NCI-H774 (cell line): Measurements from ENCODE around the gene KIAA1614.

ENCODE experiments used
- DNase-seq: peaks from one replicate; lab custom pipeline; 2025; lab: John Stamatoyannopoulos, UW

KIAA1614 gene

DNA sequence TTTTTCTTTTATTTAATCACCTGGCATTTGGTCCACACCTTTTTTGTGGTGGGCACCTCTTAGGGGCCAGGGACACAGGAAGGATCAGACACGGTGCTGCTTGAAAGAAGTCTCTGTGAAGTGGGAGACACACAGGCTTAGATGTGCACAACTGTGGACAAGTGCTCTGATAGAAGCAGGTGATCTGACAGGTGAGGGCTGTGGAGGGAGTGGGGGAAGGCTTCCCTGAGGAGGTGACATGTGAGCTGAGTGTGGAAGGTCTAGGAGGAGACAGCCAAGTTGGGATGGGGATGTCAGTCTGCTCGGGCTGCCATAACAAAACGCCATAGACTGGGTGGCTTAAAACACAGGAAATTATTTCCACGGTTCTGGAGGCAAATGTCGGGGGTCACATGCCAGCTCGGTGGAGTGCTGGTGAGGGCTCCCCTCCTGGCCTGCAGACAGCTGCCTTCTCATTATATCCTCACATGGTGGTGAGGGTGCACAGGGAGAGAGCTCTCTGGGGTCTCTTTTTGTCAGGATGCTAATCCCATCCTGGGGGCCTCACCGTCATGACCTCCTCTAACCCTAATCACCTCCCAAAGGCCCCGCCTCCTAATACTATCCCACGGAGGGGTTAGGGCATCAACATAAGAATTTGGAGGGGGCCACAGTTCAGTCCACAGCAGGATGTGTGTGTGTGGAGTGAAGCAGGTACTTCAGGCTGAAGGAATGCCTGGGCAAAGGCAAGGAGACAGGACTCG, 5.2 kb upstream of the KIAA1614 start:
- no peak for DNase-seq

DNA sequence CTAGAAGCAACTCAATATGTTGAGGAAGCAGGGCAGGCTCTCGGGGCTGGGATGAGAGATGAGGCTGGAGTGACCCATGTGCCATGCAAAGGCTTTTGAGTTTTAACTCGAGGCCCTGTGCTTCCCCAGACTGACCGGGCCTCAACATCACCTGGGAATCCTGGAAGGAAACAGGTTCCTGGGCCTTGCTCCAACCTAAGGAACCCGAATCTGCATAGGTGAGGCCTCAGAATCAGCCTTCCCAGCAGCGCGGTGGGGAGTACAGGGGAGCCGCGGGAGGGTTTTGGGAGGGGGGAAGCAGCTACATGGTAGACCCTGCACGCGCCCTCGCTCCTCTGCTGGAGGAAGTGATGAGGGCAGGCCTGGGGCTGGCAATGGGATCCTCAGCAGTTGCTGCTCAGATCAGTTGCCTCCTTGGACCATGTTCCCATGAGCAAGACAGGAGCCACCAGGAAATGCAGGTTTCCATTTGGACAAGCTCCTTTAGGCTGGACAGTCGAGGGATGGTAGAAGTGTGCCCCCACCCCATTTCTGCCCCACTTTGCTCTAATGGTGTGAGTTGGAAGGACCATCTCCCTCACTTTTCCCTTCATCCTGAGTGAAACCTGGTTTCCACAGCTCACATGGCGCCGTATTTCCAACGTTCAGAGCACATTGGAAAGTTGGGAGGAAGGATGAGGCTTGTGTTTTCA, 4.5 kb upstream of the KIAA1614 start:
- no peak for DNase-seq

GRCh38 chr1:180909005-180909414, 3.7 kb upstream of the KIAA1614 start:
- no peak for DNase-seq

DNA sequence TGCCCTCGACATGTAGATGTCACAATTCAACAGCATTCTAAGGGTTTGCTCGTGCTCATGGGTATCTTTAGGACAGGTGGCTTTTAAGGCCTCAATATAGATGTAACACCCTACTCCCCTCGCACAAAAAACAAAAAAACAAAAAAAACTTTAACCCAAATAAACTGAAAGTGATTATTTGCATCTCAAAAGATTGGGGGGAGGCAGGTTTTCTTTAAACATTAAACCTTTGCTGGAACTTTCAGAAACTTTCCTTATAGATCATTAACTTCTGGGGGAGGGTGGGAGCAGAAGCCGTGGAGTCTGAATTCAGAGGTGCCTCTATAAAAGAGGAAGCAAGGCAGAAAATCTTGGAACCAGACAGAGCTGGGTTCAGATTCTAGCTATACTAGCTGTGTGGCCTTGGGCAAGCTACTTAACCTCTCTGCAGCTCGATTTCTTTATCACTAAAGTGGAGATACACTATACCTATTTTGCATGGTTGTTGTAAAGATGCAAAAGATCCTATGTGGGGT, 3.2 kb upstream of the KIAA1614 start:
- no peak for DNase-seq

- DNase-seq: no peak
Measured at GRCh38 chr1:180911640-180912191, 981 bp upstream of the KIAA1614 start.

DNA sequence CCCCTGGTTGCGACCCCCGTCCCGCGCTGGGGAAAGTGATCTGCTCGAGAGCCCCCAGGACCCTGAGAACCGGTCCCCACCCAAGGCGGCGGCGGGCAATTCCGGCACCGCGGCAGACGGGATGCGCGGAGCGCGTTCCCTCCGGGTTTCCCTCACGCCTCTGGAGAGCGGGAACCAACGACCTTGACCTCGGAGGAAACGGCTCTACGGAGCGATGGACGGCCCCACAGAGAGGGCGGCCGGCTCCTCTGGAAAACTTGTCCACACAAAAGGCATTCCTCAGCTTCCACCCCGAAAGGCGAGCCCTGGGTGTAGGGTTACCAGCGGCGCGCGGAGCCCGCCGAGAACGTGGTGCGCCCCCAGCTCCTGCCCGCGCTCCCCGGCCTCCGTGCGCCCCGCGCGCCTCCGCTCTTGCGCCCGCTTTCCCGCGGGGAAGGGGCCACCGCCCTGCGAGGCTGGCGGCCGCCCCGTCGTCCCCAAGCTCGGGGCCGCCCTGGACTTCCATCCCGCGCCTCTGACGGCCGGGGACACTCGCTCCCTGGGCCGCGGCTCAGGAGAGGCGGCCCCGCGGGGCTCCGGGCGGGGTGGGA, 391 bp upstream of the KIAA1614 start:
- DNase-seq: no peak

- DNase-seq: no peak
Measured at GRCh38 chr1:180915426-180915965, 2.8 kb downstream of the KIAA1614 start.

DNA sequence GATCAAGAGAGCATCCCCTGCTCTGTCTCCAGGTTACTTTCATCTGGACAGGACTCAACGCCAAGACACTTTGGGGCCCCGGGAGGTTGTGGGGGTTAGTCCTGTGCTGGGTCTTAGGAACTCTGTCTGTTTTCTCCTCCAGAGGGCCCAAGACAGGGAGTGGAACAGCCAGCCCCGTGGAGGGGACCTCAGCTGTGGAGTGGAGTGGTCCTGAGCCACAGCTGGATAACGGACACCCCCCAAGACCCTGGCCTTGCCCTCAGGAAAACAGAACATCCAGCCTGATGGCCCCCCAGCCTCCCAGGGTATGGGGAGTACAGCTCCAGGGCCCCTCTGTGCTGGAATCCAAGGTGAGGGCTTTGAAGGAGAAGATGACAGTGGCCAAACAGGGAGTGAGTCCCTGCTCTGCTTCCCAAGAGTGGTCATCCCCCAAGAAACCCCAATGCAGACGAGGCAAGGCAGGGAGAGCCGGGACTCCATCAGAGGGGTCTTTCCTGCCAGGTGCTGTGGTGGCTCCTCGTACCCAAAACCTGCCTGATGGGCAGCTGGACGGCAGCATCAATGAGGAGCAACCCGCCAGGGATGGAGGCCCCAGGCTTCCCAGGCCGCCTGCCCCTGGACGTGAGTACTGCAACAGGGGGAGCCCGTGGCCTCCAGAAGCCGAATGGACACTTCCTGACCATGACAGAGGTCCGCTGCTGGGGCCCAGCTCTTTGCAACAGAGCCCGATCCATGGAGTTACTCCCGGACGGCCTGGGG, 3.5 kb downstream of the KIAA1614 start:
- DNase-seq: no peak

DNA sequence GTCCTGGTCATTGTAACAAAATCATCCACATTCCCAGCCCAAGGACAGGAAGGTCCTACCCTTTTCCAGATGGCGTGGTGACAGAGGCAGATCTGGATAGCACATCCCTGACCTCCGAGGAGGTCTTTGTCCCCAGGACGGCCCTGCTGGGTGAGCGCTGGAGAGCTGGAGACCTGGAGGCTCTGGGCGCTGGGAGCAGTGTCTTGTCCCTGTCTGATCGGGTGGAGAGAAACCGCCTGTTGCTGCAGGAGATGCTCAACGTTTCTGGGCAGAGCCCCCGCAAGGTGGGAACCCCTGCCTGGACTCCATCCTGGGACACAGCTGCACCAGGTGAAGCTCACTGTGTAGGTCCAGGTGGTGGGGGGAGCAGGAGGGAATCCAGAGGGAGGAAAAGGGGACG, 4.1 kb downstream of the KIAA1614 start:
- DNase-seq: no peak

DNA sequence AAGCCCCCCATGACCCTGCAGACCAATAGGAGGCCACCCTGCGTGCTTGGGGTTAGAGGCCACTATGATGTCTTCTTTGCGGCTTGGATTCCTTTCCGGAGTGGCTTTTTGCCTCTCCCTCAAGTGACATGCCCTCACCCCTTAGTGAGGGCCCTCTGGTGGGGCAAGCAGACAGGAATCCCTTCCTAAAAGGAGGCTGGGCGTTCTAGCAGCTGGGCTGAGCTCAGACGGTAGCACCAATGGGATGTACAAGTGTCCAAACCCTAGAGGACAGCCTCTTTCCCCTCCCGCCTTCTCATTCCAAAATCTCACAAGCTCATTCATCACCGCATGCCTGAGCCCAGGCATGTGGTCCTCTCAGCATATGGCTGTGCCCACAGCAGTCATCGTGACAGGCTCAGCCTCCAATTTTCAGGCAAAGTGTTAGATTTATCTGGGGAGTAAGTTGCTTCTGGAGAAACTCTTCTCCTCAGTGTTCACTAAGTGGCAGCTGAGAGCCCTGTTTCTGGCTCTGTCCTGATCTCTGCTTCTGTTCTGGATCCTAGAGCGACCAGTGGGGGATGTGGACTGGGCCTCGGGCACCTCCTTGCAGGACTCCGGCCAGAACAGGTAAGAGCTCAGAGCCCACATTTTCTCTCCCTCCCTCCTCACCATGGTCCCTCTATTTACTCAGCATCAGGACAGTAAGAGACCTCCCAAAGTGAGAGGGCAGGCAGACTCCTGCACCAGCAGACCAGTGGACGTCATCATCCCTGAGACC, 4.8 kb downstream of the KIAA1614 start:
- no peak for DNase-seq

- no peak for DNase-seq
Measured at GRCh38 chr1:180918519-180918918, 5.8 kb downstream of the KIAA1614 start.

DNA sequence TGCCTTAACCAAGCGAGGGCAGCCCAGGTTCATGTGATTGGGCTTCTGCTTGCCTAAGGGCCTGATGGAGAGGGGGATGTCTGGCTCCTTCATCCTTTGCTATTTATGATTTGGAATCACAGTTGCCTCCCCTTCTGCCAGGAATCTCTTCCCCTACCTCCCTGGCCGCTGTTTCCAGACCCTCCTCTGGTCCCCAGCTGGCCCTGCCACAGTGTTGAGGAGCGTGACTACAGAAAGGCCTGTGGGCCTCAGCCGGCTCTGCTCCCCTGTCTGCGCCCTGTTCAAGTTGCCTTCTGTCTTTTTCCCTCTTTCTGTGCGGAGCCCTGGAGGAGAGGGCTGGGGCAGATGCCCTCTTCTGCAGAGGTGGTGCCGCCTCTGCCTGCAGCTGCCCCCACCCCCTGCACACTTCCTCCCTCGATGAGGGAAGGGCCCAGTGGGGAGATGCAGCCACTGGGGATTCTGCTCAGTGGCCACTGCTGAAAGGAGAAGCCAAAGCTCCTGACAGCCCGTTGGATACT, 6.5 kb downstream of the KIAA1614 start:
- DNase-seq: no peak

DNA sequence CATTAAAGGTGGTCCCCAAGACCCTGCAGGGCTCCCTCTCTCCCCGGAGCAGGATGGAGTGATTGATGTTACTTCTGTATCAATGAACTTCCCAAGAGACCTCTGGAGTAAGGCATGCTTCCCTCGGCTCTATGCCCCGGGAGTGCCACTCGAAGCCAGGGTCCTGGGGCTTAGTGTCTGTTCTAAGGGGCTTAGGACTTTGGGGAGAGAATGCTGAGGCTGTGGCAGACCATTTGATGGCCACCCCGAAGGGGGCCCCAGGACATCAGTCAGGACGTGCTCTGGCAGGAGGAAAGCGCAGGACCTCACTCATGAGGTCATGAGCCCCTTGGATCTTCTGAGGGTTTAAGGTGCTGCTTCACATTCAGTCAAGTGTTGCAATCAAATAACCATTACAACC, 7.5 kb downstream of the KIAA1614 start:
- no peak for DNase-seq

GRCh38 chr1:180920702-180921101, 8.0 kb downstream of the KIAA1614 start:
- DNase-seq: no peak

- DNase-seq: no peak
Measured at GRCh38 chr1:180921386-180921785, 8.7 kb downstream of the KIAA1614 start.

DNA sequence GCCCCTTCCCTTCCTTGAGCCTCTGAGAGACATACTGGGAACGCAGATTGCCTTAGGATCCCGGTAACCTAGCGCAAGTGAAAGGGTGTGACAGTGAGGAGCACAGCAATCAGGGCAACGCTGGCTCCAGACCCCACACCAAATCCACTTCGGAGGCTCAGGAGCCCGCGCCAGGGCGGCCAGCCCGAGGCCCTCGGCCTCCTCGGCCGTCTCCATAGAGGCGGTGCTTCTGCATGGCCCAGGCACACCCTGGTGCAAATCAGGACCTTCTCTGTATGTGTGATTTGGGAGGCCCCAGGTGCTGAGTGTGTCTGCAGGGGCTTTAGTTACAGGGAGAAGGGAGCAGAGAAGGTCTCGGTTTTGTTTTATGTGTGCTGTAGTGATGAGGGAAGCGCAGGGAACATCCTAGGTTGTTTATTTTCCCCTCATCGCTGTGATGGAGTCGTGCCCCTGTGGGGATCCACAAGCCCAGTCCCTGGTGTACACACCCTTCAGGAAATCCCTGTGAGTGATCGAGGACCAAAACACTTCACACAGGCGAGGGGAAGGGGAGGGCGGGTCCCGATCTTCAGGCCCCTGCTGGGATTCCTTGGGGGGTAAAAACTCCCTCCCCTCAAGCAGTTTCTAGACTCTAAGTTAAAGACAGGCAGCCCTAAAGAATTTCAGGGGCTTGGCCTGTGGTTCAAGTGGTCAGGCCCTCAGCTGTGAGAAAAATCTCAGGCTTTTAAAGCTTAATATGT, 9.4 kb downstream of the KIAA1614 start:
- DNase-seq: no peak

GRCh38 chr1:180922631-180923015, 9.9 kb downstream of the KIAA1614 start:
- DNase-seq: no peak

DNA sequence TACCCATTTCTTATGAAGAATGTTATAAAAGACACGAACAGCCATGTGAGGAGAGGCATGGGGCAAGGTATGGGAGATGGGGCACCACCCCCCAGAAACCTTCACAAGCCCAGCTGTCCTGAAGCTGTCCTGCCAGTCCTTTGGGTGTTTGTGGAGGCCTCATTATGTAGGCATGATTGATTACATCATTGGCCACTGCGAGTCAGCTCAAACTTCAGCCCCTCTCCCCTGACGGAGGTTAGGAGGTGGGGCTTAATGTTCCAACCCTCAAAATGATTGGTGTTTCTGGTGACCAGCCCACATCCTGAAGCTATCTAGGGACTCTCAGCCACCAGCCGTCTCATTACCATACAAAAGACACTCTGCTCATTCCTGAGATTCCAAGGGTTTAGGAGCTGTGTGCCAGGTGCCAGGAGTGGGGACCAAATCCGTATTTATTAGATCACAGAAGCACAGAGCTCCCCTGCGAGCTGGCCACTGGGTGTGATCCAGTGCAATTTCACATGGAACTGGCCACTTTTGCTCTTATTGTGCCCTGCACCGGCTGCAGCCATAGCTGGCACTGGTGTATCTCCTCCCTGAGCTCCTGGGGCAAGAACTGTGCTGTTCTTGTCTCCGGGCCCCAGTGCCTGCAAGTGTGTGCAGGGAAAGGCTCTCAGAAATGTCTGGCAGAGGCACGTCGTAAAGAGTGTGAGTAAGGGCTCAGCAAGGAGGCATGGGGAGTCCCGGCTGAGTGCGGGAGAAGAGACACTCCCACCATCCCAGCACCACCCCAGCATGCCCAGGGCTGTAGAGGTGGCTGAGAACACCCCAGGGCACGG, 10.5 kb downstream of the KIAA1614 start:
- no peak for DNase-seq

DNA sequence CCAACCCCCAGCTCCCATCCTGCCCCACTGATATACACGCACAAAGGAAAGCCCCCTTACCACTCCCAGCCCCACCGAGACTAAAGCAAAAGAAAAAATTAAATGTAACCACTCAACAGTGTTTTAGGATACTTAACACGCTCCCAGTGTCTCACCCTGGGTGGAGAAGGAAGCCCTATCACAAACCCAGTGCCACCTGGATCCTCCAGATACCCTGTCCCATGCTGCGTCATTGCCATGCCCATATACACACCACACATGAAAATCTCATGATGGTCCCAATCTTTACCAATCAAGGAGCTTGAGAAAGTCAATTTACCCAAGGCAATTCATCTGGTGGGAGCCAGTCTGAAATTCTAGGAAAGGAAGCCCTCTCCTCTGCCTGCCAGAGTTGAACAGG, 11.2 kb downstream of the KIAA1614 start:
- DNase-seq: no peak
